ENCODE measurements around the gene STARD9. TPM values are rescaled to one million over a fixed set of nuclear protein-coding genes. Genes with fewer than 3 reads are reported as not detected.

The STARD9 gene
- total and polyA plus RNA-seq, 9 of the 15 experiments (the other 6 are each of a cell fraction or from before 2014, with no cell fraction given), result 0.45 to 6.0 (median 3.6) TPM

DNA sequence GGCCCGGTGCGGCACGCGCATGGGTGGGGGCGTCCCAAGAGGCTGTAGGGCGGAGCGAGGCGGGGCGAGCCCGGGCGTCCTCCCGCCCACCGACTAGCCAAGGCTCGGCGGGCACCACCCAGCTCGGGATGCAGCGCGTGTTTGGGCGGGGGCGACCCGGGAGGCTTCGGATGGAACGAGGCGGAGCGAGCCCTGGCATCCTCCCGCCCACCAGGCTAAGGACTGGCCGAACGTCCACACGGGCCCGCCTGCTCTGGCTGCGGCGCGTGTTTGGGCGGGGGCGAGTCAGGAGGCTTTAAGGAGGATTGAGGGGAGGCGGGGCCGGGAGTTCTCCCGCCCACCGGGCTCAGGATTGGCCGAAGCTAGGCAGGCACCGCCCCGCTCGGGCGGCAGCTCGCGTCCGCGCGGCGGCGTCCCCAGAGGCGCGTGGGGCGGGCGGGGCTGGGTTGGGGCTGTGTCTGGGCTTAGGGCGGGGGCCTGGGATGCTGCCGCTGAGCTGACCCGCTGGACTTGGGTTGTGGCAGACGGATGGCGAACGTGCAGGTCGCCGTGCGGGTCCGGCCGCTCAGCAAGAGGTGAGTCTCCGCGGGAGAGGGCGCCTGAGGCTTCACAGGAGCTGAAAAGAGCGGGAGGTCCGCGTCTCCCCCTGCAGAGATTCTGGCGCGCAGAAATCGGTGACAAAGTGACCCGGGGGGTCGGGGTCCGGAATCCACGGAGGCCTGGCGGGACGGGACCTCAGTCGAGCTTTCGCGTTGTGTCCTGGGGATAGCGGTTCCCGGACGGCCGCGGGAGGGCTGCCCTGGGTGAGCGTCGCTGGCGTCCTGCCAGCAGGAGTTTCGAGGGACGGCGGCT, at the start of gene STARD9 (continued):
- TF ChIP-seq, protein P1, sequence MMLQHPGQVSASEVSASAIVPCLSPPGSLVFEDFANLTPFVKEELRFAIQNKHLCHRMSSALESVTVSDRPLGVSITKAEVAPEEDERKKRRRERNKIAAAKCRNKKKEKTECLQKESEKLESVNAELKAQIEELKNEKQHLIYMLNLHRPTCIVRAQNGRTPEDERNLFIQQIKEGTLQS (IDR thresholded peaks at IDR 0.05), result no peak
- TF ChIP-seq, protein P1 (CRISPR knock-in tag; conservative IDR thresholded peaks at IDR 0.05), result no peak
- TF ChIP-seq NFE2L1 (tag; IDR thresholded peaks at IDR 0.05; ENCODE audit: borderline replicate concordance, low read depth) (no peak), ETV6 (IDR thresholded peaks at IDR 0.05; ENCODE audit: borderline replicate concordance in 1 of 2, low read depth in 2 of 2, low read length in 1 of 2) (no peak), ETV6 (CRISPR knock-in tag; IDR thresholded peaks at IDR 0.05; ENCODE audit: borderline replicate concordance) (0 out of 2 replicates have a peak, but pooled peaks have one; percentile 20), HNRNPH1 (optimal IDR thresholded peaks at IDR 0.05; ENCODE audit: low read depth, low read length) (no peak), FOXA3 (CRISPR knock-in tag; conservative IDR thresholded peaks at IDR 0.05 in 1 of 2, IDR thresholded peaks at IDR 0.05 in 1 of 2) (peak in 1 of 2 experiments; percentile 86; a peak in 2 of 4 replicates), MIER1 (IDR thresholded peaks at IDR 0.05; ENCODE audit: low read depth) (no peak; the same call in 1 of the 2 replicates), KDM4B (IDR thresholded peaks at IDR 0.05; ENCODE audit: borderline replicate concordance in 2 of 2, low read depth in 1 of 2) (no peak; a peak in 1 of 4 replicates), ZNF561 (CRISPR knock-in tag; conservative IDR thresholded peaks at IDR 0.05) (no peak), RHOXF2B (CRISPR knock-in tag; conservative IDR thresholded peaks at IDR 0.05) (no peak), XRCC4 (IDR thresholded peaks at IDR 0.05; ENCODE audit: extremely low read depth, insufficient read depth, insufficient read length) (no peak), BRD9 (IDR thresholded peaks at IDR 0.05; ENCODE audit: low read depth, partially characterized antibody) (no peak), ZNF146 (CRISPR knock-in tag; IDR thresholded peaks at IDR 0.05; ENCODE audit: unreplicated experiment) (no peak)
- TF ChIP-seq, protein P2, sequence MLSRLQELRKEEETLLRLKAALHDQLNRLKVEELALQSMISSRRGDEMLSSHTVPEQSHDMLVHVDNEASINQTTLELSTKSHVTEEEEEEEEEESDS (CRISPR knock-in tag; IDR thresholded peaks at IDR 0.05), result no peak
- TF ChIP-seq, protein P3, sequence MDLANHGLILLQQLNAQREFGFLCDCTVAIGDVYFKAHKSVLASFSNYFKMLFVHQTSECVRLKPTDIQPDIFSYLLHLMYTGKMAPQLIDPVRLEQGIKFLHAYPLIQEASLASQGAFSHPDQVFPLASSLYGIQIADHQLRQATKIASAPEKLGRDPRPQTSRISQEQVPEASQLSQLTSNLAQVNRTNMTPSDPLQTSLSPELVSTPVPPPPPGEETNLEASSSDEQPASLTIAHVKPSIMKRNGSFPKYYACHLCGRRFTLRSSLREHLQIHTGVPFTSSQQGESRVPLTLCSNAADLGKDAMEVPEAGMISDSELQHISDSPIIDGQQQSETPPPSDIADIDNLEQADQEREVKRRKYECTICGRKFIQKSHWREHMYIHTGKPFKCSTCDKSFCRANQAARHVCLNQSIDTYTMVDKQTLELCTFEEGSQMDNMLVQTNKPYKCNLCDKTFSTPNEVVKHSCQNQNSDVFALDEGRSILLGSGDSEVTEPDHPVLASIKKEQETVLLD (IDR thresholded peaks at IDR 0.05), result no peak
- TF ChIP-seq, protein P4, sequence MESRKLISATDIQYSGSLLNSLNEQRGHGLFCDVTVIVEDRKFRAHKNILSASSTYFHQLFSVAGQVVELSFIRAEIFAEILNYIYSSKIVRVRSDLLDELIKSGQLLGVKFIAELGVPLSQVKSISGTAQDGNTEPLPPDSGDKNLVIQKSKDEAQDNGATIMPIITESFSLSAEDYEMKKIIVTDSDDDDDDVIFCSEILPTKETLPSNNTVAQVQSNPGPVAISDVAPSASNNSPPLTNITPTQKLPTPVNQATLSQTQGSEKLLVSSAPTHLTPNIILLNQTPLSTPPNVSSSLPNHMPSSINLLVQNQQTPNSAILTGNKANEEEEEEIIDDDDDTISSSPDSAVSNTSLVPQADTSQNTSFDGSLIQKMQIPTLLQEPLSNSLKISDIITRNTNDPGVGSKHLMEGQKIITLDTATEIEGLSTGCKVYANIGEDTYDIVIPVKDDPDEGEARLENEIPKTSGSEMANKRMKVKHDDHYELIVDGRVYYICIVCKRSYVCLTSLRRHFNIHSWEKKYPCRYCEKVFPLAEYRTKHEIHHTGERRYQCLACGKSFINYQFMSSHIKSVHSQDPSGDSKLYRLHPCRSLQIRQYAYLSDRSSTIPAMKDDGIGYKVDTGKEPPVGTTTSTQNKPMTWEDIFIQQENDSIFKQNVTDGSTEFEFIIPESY (CRISPR knock-in tag; IDR thresholded peaks at IDR 0.05), result no peak; the same call in 1 of the 2 replicates
- TF ChIP-seq, protein P5, sequence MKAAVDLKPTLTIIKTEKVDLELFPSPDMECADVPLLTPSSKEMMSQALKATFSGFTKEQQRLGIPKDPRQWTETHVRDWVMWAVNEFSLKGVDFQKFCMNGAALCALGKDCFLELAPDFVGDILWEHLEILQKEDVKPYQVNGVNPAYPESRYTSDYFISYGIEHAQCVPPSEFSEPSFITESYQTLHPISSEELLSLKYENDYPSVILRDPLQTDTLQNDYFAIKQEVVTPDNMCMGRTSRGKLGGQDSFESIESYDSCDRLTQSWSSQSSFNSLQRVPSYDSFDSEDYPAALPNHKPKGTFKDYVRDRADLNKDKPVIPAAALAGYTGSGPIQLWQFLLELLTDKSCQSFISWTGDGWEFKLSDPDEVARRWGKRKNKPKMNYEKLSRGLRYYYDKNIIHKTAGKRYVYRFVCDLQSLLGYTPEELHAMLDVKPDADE (conservative IDR thresholded peaks at IDR 0.05; ENCODE audit: control insufficient read depth, low read depth, low read length), result no peak
